SU-DHL-6 (cell line): Measurements from ENCODE around the gene FAM107B.

Experiments
- H2AFZ ChIP-seq: fragments of 200-600 bp; sonication (generic); 2 replicates; pipeline ENCODE4 v1.6.1; 2014; ENCODE audit warnings: low read depth, mild to moderate bottlenecking, moderate library complexity, mixed read lengths, antibody characterized with exemption, low read length; ENCODE audit not compliant: severe bottlenecking
- H3F3A ChIP-seq: fragments of 200-600 bp; shearing (Covaris generic); 2 replicates; pipeline ENCODE4 v1.6.0; 2016; ENCODE audit warnings: antibody characterized with exemption, mild to moderate bottlenecking; ENCODE audit not compliant: insufficient read depth
- H3K27ac ChIP-seq: fragments of 200-600 bp; sonication (generic); 2 replicates; pipeline ENCODE4 v1.5.1; 2016; ENCODE audit warnings: low read depth, mild to moderate bottlenecking, low read length, moderate library complexity, mixed read lengths
- H3K27me3 ChIP-seq: fragments of 200-600 bp; sonication (generic), shearing (Covaris generic); 2 replicates; pipeline ENCODE4 v1.6.0; 2014; ENCODE audit warnings: mild to moderate bottlenecking, low read length
- H3K36me3 ChIP-seq: fragments of 200-600 bp; sonication (generic); 2 replicates; pipeline ENCODE4 v1.6.1; 2014; ENCODE audit warnings: mild to moderate bottlenecking, low read length, mixed read lengths
- H3K4me2 ChIP-seq: fragments of 300-600, 200-600 bp; shearing (Covaris generic), sonication (generic); 2 replicates; pipeline ENCODE4 v1.6.0; 2014; ENCODE audit warnings: low read length, low read depth, mild to moderate bottlenecking; ENCODE audit not compliant: poor library complexity, severe bottlenecking
- H3K4me3 ChIP-seq: fragments of 200-600 bp; sonication (generic); 2 replicates; pipeline ENCODE4 v1.5.1; 2014; ENCODE audit warnings: antibody characterized with exemption, low read length, mild to moderate bottlenecking, mixed read lengths; ENCODE audit not compliant: insufficient read depth, poor library complexity, severe bottlenecking
- H3K79me2 ChIP-seq: fragments of 200-600 bp; sonication (generic); 2 replicates; pipeline ENCODE4 v1.6.1; 2014; ENCODE audit warnings: mild to moderate bottlenecking, low read length, moderate library complexity; ENCODE audit not compliant: insufficient read depth
- H3K9ac ChIP-seq: fragments of 200-600 bp; sonication (generic); 2 replicates; pipeline ENCODE4 v1.7.0; 2014; ENCODE audit warnings: mild to moderate bottlenecking, low read length
- H3K9me2 ChIP-seq: fragments of 200-600 bp; sonication (generic); replicated peaks from 2 replicates; pipeline ENCODE4 v1.6.1; 2014; ENCODE audit warnings: low read length; ENCODE audit not compliant: insufficient read depth
- H3K9me3 ChIP-seq: fragments of 200-600 bp; sonication (generic); 2 replicates; pipeline ENCODE4 v1.6.1; 2014; ENCODE audit warnings: low read length, mixed read lengths; ENCODE audit not compliant: insufficient read depth
- H4K20me1 ChIP-seq: fragments of 200-600 bp; sonication (generic); 2 replicates; pipeline ENCODE4 v1.6.1; 2014; ENCODE audit warnings: low read depth, mild to moderate bottlenecking, antibody characterized with exemption, low read length, moderate library complexity, mixed read lengths
- CTCF ChIP-seq: fragments of 200-600 bp; sonication (generic); IDR thresholded peaks from one replicate; pipeline ENCODE4 v1.5.1; 2017; ENCODE audit warnings: antibody characterized with exemption, mild to moderate bottlenecking, low read length, moderate library complexity; ENCODE audit not compliant: insufficient read depth, poor library complexity, severe bottlenecking
- EZH2phosphoT487 ChIP-seq: fragments of 200-600 bp; sonication (generic), shearing (Covaris generic); conservative IDR thresholded peaks from 2 replicates; pipeline ENCODE4 v1.6.1; 2018; ENCODE audit warnings: mild to moderate bottlenecking, antibody characterized with exemption, low read length, moderate library complexity, mixed read lengths

Gene FAM107B

GRCh38 chr10:14761372-14761771, 13.3 kb downstream of the FAM107B start:
- Histone ChIP-seq H3K4me3 (no peak overlapping the region), H3F3A (no peaks in the 10 kb centered on the region; the same call in 1 of the 2 replicates), H4K20me1 (no peaks in the 10 kb centered on the region), H3K9ac (no peak overlapping the region), H2AFZ (no peak overlapping the region), H3K9me3 (no peaks in the 10 kb centered on the region), H3K27me3 (no peaks in the 10 kb centered on the region), H3K79me2 (no peaks in the 10 kb centered on the region), H3K9me2 (no peaks in the 10 kb centered on the region), H3K36me3 (no peaks in the 10 kb centered on the region), H3K4me2 (no peak overlapping the region), H3K27ac (no peak overlapping the region)
- TF ChIP-seq CTCF (no peak), EZH2phosphoT487 (no peak)

GRCh38 chr10:14758994-14759664, 15.6 kb downstream of the FAM107B start:
- H3K4me3 ChIP-seq = no peak overlapping the region
- no peak overlapping the region for H2AFZ ChIP-seq
- no peaks in the 10 kb centered on the region for H3K9me2 ChIP-seq
- H3K9ac ChIP-seq = no peak overlapping the region
- no peaks in the 10 kb centered on the region; the same call in 1 of the 2 replicates for H3F3A ChIP-seq
- no peaks in the 10 kb centered on the region for H4K20me1 ChIP-seq
- TF ChIP-seq CTCF = peak; percentile 56
- TF ChIP-seq EZH2phosphoT487 = no peak
- H3K27ac ChIP-seq = no peak overlapping the region
- H3K27me3 ChIP-seq = no peaks in the 10 kb centered on the region
- H3K79me2 ChIP-seq = no peaks in the 10 kb centered on the region
- H3K9me3 ChIP-seq = no peaks in the 10 kb centered on the region
- no peaks in the 10 kb centered on the region for H3K36me3 ChIP-seq
- H3K4me2 ChIP-seq = no peak overlapping the region

- H3K9ac ChIP-seq = no peak overlapping the region
- H3F3A ChIP-seq = no peaks in the 10 kb centered on the region; the same call in 1 of the 2 replicates
- no peaks in the 10 kb centered on the region for H3K36me3 ChIP-seq
- no peaks in the 10 kb centered on the region for H3K27me3 ChIP-seq
- no peak overlapping the region for H3K4me3 ChIP-seq
- H2AFZ ChIP-seq = no peak overlapping the region
- H3K9me3 ChIP-seq = no peaks in the 10 kb centered on the region
- TF ChIP-seq CTCF (no peak), EZH2phosphoT487 (no peak)
- H3K27ac ChIP-seq = no peak overlapping the region
- no peaks in the 10 kb centered on the region for H3K79me2 ChIP-seq
- no peak overlapping the region for H3K4me2 ChIP-seq
- H3K9me2 ChIP-seq = no peaks in the 10 kb centered on the region
- H4K20me1 ChIP-seq = no peaks in the 10 kb centered on the region
Observed at GRCh38 chr10:14758451-14758850, 16.2 kb downstream of the FAM107B start.
